ENCODE data around the gene ERLIN1.

The ERLIN1 gene

GRCh38 chr10:100103581-100103980 is 82.2 kb downstream of the ERLIN1 start:
- DNase-seq = no peak
- intact Hi-C loops (cut with DNase I) = no loop called here

GRCh38 chr10:100101192-100102076 is 84.4 kb downstream of the ERLIN1 start:
- intact Hi-C loops (cut with DNase I) = no loop called here
- DNase-seq = no peak

GRCh38 chr10:100100651-100101184 is 85.1 kb downstream of the ERLIN1 start:
- DNase-seq = no peak
- intact Hi-C loops (cut with DNase I) = no loop called here
